GM21619 (cell line): ENCODE measurements around the gene MAG.
"Not testable (repeated sequence)": the region's sequence is repeated elsewhere in the genome, so short reads cannot be mapped to it uniquely, and the experiment has no call there.

ENCODE experiments used
- ATAC-seq: cut with Tn5 transposase; IDR thresholded peaks from one replicate; pipeline ENCODE4 v1.9.1; 2021; ENCODE audit not compliant: unreplicated experiment

Gene MAG

GRCh38 chr19:35279985-35280821 is 11.8 kb upstream of the MAG start:
- ATAC-seq = no peak

- ATAC-seq = no peak
Measured at GRCh38 chr19:35281303-35281702, 10.7 kb upstream of the MAG start.

- no peak for ATAC-seq
Measured at GRCh38 chr19:35284153-35285094, 7.5 kb upstream of the MAG start.

DNA sequence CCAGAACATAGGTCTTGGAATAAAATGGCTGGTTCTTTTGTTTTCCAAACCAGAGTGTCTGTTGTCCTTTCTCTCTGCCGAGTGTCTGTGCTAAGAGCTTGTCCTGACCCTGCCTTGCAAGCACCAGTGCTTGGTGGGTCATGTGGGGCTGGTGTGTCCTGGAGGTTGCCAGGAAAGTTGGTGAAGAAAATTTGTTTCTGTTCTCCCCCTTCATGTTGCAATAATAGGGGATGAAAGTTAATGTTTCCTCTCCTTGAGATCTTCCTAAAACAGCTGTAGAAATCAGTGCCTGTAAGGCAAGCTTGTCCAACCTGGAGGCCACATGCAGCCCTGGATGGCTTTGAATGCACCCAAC is 6.9 kb upstream of the MAG start:
- no peak for ATAC-seq

GRCh38 chr19:35285465-35285864 is 6.5 kb upstream of the MAG start:
- not testable (repeated sequence) for ATAC-seq

- not testable (repeated sequence) for ATAC-seq
Measured at GRCh38 chr19:35286101-35286500, 5.9 kb upstream of the MAG start.

DNA sequence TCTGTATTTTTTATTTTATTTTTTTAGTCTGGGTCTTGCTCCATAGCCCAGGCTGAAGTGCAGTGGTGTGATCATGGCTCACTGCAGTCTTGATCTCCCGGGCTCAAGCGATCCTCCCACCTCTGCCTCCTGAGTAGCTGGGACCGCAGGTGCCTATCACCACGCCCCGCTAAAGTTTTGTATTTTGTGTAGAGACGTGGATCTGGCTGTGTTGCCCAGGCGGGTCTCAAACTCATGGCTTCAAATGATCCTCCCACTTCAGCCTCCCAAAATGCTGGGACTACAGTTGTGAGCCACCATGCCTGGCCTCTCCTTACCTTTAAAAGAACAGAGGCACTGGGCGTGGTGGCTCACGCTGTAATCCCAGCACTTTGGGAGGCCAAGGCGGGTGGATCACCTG is 4.2 kb upstream of the MAG start:
- ATAC-seq = no peak

- ATAC-seq = no peak
Measured at GRCh38 chr19:35288331-35288730, 3.6 kb upstream of the MAG start.

- ATAC-seq = no peak
Measured at GRCh38 chr19:35288906-35289305, 3.1 kb upstream of the MAG start.

DNA sequence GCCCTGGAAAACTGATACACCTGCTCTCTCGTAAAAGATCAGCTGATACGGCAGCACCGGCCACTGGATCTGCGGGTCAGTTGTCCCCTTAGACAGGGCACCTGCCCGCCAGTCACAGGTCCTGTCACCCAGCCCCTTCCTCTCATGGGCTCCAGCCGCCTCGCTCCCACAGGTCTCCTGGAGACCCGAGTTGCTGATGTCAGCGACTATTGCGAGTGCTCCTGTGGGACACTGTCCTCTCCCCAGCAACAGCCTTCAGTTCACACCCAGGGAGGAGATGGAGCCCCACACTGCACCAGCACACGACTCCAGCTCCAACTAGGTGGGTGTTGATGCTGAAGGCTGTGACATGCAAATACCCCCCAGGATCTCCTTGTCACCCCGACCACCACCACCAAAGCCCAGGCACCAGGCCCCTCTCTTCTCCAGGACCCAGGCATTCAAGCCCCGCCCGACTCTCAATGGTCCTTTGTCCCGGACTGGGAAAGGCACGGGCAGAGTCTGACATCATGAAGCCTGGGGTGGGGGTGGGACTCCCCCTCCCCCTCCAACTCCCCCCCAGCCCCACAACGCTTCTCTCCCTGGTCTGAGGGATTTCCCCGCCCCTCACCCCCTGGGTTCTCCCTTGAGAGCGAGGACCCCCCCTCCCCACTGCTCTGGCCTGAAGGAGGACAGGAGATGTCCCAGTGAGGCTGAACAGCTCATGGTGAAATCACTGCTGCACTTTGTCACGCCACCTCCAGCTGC is 1.4 kb upstream of the MAG start:
- no peak for ATAC-seq

DNA sequence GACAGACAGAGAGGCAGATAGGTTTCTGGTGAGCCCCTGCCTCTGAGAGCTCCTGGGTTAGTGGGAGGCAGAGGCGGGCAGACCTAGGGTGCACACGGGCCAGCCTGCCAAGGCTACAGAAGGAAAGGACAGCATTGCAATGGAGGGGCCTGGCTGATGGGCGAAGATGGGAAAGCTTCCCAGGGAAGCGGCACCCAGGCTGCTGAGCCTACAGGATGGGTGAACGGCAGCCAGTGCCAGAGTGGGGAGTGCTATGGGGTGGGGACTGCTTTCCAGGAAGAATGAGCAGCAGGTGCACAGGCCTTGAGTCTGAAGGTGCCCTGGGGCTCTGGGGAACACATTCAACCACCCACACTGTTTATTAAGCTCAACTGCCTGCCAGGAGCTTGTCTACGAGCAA is 702 bp upstream of the MAG start:
- ATAC-seq = no peak

GRCh38 chr19:35292421-35293362 is 731 bp downstream of the MAG start:
- ATAC-seq = no peak

DNA sequence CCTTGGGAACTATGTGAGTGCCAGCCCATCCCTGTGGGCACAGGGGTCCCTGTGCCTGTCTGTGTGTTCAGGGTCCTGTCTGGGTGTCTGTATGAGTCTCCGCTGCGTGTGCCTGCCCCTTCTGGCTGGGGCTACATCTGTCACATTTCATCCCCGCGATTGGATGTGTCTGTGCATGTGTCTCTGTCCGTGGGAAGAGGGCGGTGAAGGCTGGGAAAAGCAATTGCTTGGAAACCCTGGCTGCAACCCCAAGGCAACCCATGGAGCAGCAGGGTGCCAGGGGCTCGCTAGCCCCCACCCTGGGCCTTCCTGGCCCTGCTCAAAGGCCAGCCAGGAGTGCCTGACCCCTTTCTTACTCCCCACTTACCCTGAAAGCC is 1.4 kb downstream of the MAG start:
- no peak for ATAC-seq

DNA sequence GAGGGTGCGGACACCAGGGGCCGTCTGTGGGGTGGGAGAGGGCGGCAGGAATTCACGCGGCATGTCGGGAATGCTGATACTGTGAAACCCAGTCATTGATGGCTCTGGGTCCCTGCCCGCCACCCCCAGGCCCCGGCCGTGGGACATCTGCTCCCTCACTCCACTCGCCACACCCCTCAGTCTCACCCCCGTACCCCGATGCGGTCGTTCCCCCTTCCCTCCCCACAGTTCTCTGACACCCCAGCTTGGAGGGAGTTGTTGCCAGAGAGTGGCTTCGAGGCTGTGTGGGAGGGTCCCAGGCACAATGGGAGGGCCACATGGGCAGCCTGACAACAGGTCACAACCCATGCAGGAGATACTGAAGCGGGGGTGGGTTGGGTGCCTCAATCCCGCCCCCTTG is 1.8 kb downstream of the MAG start:
- no peak for ATAC-seq

- no peak for ATAC-seq
Measured at GRCh38 chr19:35294328-35294727, 2.4 kb downstream of the MAG start.

DNA sequence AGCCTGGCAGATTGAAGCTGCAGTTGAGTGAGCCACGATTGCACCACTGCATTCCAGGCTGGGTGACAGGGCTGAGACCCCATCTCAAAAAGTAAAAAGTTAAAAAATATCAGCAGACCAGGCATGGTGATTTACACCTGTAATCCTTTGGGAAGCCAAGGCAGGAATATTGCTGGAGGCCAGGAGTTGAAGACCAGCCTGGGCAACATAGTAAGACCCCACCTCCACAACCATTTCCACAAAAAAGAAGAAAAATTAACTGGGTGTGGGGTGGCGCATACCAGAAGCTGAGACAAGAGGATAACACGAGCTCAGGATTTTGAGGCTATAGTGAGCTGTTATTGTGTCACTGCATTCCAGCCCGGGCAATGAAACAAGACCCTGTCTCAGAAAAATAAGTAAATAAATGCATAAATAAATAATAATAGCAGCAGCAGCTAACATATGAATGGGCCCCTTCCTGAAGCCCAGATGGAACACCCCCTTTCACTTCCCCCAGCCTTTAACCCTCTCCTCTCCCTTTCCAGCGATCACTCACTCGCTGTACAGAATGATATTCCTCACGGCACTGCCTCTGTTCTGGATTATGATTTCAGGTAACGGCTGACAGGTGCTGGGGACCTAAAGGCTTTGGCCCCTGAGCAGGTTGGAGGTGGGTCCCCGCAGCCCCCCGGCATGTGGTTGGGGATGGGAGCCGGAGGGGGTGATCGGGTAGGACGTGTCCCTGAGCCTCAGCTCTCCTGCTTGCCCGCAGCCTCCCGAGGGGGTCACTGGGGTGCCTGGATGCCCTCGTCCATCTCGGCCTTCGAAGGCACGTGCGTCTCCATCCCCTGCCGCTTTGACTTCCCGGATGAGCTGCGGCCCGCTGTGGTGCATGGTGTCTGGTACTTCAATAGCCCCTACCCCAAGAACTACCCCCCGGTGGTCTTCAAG is 3.2 kb downstream of the MAG start:
- no peak for ATAC-seq

DNA sequence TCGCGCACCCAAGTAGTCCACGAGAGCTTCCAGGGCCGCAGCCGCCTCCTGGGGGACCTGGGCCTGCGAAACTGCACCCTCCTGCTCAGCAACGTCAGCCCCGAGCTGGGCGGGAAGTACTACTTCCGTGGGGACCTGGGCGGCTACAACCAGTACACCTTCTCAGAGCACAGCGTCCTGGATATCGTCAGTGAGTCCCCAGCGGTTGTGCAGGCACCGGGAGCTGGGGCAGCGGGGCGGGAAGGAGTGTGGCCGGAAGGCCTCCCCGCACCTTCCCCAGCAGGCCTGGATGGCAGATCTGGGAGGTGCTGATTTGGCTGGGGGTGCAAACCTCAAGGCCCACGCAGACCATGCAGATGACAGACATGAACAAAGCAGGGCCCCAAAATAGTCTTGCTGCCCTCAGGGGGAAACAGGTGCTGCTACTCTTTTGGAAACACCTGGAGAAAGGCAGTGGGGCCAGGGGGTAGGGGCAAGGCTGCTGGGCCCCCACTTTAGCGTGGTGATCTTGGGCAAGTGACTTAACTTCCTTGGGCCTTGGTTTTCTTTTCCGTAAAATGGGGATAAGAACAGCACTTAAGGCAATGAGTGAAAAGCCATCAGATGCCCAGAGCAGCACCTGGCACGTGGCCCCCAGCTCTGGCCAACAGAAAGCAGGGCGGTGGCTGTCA is 4.0 kb downstream of the MAG start:
- no peak for ATAC-seq

DNA sequence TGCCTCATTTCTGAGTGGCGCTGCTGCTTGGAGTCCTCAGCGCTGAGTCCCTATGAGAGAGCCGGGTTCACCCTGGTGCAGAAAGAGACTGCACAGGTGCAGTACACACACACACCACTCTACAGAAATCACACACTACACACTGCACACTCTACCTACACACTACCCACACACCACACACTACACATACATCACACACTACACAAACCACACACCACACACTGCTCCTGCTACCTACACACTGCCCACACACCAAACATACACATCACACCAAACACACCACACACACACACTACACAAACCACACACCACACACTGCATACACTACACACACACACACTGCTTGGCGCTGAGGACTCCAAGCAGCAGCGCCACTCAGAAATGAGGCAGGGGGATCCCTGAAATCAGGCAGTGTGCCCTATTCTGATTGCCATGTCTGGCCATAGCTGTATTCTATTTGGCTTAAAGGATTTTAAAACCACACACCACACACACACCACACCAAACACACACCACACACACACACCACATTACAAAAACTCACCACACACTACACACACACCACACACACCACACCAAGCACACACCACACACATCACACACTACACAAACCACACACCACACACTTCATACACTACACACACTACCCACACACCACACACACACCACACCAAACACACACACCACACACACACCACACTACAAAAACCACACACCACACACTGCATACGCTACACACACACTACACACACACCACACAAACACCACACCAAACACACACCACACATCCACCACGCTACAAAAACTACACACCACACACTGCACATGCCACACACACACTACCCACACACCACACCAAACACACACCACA is 4.9 kb downstream of the MAG start:
- no peak for ATAC-seq
